ENCODE results near the gene AIP.

The AIP gene

DNA sequence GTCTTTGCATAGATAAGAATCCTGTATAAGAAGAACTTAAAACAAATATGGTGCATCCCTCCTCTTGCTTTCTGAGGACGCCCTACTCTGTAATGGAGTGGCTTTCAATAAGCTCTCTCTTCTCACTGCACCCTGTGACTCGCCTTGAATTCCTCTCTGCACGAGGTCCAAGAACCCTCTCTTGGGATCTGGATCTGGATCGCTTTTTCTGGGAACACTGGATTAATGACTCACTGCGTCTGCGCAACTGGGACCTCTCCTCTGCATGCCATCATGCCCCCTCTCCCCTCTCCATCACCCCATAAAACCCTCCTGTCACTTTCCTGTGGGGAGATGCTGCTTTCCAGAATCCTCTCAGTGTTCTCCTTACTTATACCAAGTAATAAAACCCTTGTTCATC, 55.5 kb downstream of the AIP start:
- no peak for DNase-seq

DNA sequence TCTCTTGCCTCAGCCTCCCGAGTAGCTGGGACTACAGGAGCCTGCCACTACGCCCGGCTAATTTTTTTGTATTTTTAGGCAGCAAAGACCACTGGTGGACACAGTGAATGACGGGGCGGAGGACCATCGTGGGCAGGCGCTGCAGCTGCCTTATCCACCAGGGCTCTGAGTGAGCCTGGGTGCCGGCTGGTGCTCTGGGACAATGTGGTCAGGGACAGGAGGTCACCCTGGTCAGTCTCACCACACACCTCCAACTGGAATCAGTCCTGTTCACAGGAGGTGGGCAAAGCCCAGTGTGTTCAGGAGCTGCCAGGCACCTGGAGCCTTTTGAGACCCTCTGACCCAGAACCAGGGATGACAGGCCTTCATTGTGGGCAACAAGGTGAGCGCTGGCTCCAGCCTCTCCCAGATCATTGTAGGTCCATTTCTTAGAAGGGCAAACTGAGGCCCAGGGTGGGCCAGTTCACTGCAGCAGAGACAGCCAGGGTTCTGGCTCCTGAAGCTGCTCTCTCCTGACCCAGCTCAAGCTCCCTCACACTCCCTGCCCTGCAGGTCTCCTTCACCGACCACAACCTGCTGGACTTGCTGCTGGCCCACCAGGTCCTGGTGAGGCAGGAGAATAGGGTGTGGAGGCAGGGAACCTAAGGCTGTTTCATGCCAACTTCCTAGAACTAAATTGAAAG, 56.1 kb downstream of the AIP start:
- DNase-seq = no peak

DNA sequence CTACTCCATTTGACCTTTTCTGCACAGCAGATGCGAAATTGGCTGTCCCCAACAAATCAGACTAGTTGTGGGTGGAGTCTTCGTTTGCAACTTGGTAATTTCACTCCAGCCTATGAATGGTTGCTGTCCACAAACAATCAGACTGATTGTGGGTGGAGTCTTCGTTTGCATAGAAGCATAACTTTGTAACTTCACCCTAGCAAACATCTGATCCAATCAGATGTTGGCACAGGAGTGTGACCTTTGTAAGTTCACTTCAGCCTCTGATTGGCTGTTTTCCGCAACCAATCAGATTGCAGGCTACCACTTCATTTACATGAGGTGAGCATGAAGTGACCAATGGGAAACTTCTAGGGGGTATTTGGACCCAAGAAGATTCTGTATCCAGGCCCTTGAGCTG, 56.7 kb downstream of the AIP start:
- no peak for DNase-seq
